Keratinocyte (primary cell): ENCODE results near the gene LRRC71.

ENCODE experiments used
- CTCF ChIP-seq, 3 experiments: IDR thresholded peaks in 1 of 3; conservative IDR thresholded peaks in 1 of 3; optimal IDR thresholded peaks in 1 of 3; 2 replicates in 2 of 3; 3 replicates in 1 of 3; pipeline versions ENCODE3 to v1.5.1; 2011; ENCODE audit warnings: low read length in 3 of 3, mild to moderate bottlenecking in 3 of 3, moderate library complexity in 2 of 3, control low read depth in 1 of 3, inconsistent platforms in 1 of 3; ENCODE audit not compliant: insufficient read depth in 2 of 3; ENCODE audit errors: extremely low read depth in 1 of 3
- EZH2 ChIP-seq: IDR thresholded peaks from one replicate; pipeline ENCODE4 v1.6.1; 2012; ENCODE audit warnings: inconsistent platforms, mild to moderate bottlenecking, low read length, moderate library complexity

DNA sequence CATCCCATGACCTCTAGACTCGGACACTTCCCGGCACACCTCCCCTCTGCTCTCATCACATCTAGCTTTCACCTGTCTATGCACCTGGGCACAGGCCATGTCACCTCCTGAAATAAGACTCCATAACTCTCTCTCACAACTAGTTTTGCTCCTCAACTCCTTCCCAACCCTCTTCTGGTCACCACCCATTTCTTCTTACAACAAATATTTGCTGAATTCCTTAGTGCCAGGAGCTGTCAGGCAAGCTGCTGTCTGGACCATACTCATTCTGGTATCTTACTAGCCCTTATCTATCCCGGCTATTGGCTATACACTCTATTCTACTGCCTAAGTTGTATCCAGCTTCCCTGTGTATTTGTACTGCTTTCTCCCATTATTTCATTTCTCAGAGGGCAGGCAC is 49.1 kb downstream of the LRRC71 start:
- TF ChIP-seq CTCF (optimal IDR thresholded peaks at IDR 0.05 in 1 of 3, IDR thresholded peaks at IDR 0.05 in 1 of 3, conservative IDR thresholded peaks at IDR 0.05 in 1 of 3; ENCODE audit: extremely low read depth in 1 of 3, insufficient read depth in 2 of 3, low read length in 3 of 3) (no peak), EZH2 (no peak)
